AG09319 (cell line): ENCODE data around the gene C3orf18.

Source experiments
- DNase-seq: peaks from one replicate; pipeline ENCODE4 v3.0.0-alpha.2; 2010; ENCODE audit warnings: low read depth; ENCODE audit errors: extremely low read depth
- TF ChIP-seq, protein P1 (sequence below): IDR thresholded peaks from 2 replicates; pipeline ENCODE4 v1.5.1; 2011; ENCODE audit warnings: low read depth, mild to moderate bottlenecking, inconsistent platforms, low read length, moderate library complexity

Gene C3orf18

GRCh38 chr3:50525191-50525910, 42.2 kb downstream of the C3orf18 start:
- TF ChIP-seq, protein P1, sequence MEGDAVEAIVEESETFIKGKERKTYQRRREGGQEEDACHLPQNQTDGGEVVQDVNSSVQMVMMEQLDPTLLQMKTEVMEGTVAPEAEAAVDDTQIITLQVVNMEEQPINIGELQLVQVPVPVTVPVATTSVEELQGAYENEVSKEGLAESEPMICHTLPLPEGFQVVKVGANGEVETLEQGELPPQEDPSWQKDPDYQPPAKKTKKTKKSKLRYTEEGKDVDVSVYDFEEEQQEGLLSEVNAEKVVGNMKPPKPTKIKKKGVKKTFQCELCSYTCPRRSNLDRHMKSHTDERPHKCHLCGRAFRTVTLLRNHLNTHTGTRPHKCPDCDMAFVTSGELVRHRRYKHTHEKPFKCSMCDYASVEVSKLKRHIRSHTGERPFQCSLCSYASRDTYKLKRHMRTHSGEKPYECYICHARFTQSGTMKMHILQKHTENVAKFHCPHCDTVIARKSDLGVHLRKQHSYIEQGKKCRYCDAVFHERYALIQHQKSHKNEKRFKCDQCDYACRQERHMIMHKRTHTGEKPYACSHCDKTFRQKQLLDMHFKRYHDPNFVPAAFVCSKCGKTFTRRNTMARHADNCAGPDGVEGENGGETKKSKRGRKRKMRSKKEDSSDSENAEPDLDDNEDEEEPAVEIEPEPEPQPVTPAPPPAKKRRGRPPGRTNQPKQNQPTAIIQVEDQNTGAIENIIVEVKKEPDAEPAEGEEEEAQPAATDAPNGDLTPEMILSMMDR = no peak
- DNase-seq = no peak

GRCh38 chr3:50524746-50525145, 42.8 kb downstream of the C3orf18 start:
- TF ChIP-seq, protein P1 = no peak
- DNase-seq = no peak

- no peak for DNase-seq
- TF ChIP-seq, protein P1 = no peak
These were observed 44.2 kb downstream of the C3orf18 start for GRCh38 chr3:50523279-50523811.

DNA sequence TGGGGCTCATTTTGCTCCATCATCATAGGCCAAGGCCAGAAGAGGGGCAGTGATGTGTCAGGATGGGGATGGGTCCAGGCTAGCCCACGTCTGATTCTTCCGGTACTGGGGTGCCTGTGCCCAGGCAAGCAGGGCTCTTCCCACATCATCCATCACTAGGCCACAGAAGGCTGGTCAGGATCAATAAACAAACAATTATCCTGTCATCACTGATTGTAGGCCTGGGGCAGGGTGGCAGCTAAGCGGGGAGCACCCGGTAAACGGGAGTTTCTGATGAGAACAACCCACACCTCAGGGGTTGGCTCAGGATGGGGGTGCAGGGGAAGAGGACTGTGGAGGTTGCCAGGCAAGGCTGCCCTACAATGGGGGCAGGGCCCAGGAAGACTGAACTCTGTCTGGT, 46.0 kb downstream of the C3orf18 start:
- TF ChIP-seq, protein P1 = no peak
- no peak for DNase-seq

DNA sequence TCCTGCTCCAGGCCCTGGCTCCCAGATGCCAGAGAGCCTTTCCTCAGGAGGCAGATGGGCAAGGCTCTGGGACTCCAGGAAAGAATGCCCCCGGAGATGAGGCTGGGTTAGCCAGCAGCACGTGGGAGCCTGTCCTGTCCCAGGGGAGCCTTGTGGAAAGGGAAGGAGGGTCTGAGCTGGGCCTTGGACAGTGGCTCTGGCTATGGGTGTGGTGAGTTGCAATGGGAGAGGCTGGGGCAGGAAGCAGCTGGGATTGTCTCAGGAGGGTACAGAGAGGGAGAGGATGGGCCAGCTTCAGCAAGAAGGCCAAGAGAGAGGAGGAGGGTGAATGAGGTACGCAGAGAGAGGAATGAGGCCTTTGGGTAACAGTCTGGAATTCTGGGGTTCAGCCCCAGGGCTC, 46.7 kb downstream of the C3orf18 start:
- DNase-seq = no peak
- TF ChIP-seq, protein P1 = no peak

GRCh38 chr3:50519471-50520089, 48.0 kb downstream of the C3orf18 start:
- no peak for DNase-seq

More at GRCh38 chr3:50519471-50520089, 48.0 kb downstream of the C3orf18 start:
- TF ChIP-seq, protein P1 = peak; percentile 98
